AG20443 (cell line): Measurements from ENCODE around the gene PTPRF.
"Not testable (repeated sequence)": the region's sequence is repeated elsewhere in the genome, so short reads cannot be mapped to it uniquely, and the experiment has no call there.

ENCODE experiments used
- DNase-seq: peaks from one replicate; pipeline ENCODE4 v3.0.0; 2012; ENCODE audit warnings: low spot score, mixed read lengths

The PTPRF gene

GRCh38 chr1:43634721-43635120, 104.0 kb downstream of the PTPRF start:
- DNase-seq, result peak; percentile 8

- no peak for DNase-seq
Observed at GRCh38 chr1:43636006-43636641, 105.4 kb downstream of the PTPRF start.

GRCh38 chr1:43637267-43637666, 106.6 kb downstream of the PTPRF start:
- DNase-seq, result no peak

GRCh38 chr1:43638381-43638780, 107.7 kb downstream of the PTPRF start:
- not testable (repeated sequence) for DNase-seq

GRCh38 chr1:43639976-43640794, 109.5 kb downstream of the PTPRF start:
- DNase-seq, result no peak

- DNase-seq, result no peak
Observed at GRCh38 chr1:43644558-43644957, 113.9 kb downstream of the PTPRF start.

GRCh38 chr1:43645461-43645860, 114.8 kb downstream of the PTPRF start:
- no peak for DNase-seq

GRCh38 chr1:43647331-43647730, 116.6 kb downstream of the PTPRF start:
- not testable (repeated sequence) for DNase-seq

- DNase-seq, result no peak
Observed at GRCh38 chr1:43648221-43648847, 117.7 kb downstream of the PTPRF start.

- DNase-seq, result no peak
Observed at GRCh38 chr1:43648876-43649477, 118.3 kb downstream of the PTPRF start.

- DNase-seq, result peak; percentile 99
Observed at GRCh38 chr1:43650310-43651085, 119.8 kb downstream of the PTPRF start.

GRCh38 chr1:43651188-43651587, 120.5 kb downstream of the PTPRF start:
- DNase-seq, result no peak

GRCh38 chr1:43651902-43652301, 121.2 kb downstream of the PTPRF start:
- DNase-seq, result no peak

GRCh38 chr1:43653339-43653738, 122.7 kb downstream of the PTPRF start:
- DNase-seq, result peak; percentile 46

- DNase-seq, result no peak
Observed at GRCh38 chr1:43653893-43654292, 123.2 kb downstream of the PTPRF start.

GRCh38 chr1:43655953-43656352, 125.3 kb downstream of the PTPRF start:
- no peak for DNase-seq

- DNase-seq, result no peak
Observed at GRCh38 chr1:43659212-43660166, 128.8 kb downstream of the PTPRF start.

- DNase-seq, result no peak
Observed at GRCh38 chr1:43660355-43660754, 129.7 kb downstream of the PTPRF start.

GRCh38 chr1:43664369-43664768, 133.7 kb downstream of the PTPRF start:
- no peak for DNase-seq

- DNase-seq, result no peak
Observed at GRCh38 chr1:43666608-43667007, 135.9 kb downstream of the PTPRF start.

- peak; percentile 47 for DNase-seq
Observed at GRCh38 chr1:43668956-43669355, 138.3 kb downstream of the PTPRF start.
